Measurements from ENCODE around the gene C18orf54.

DNA sequence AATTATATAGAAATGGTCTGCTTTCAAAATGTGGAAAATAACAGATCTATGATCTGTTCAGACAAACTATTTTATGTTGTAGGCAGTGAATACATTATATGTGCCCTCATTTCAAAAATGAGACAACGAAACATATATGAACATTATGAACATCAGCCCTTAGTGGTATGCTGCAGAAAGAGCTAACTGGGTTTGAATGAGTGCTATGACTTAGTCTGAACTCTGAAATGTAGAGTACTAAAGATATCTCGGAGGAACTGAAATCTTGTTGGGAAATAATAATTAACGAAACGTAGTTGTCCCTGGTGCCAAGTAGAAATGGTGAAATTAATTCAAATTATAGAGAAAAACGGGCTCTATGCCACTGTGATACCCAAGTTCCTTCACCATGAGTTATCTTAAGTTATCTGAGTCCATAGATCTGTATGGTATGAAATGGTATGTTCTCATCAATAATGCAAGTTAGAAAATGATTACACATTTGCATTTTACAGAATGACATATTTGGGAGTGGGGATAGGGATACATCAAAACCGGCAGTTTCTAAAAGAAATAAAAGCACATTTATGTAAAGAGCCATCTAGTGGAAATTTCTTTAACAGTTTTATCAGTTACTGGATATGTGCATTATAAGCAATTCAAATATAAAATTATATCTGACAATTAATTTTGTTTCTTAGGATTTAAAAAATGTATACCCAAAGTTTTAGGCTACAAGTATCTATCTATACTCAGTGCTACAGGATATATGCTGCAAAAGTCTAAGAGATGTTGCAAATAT lies 26.7 kb upstream of the C18orf54 start:
- TF ChIP-seq POLR2A (IDR thresholded peaks at IDR 0.05; ENCODE audit: low read length) (no peak), GATA1 (IDR thresholded peaks at IDR 0.05; ENCODE audit: low read depth, low read length) (no peak)
